CD14-positive monocyte (primary cell): Measurements from ENCODE around the gene TSHZ2. TPM values are rescaled to one million over a fixed set of nuclear protein-coding genes. Genes with fewer than 3 reads are reported as not detected.
"Not testable (repeated sequence)": the region's sequence is repeated elsewhere in the genome, so short reads cannot be mapped to it uniquely, and the experiment has no call there.

Experiments
- DNase-seq, 3 donors: peaks; one replicate each; pipeline ENCODE4 v3.0.0-alpha.2; 2011 to 2022
- H2AFZ ChIP-seq: 2 replicates; pipeline ENCODE4 v1.6.0; 2012; ENCODE audit warnings: mild to moderate bottlenecking, low read depth, low read length, inconsistent platforms; ENCODE audit not compliant: insufficient read depth, poor library complexity, severe bottlenecking
- H3K27ac ChIP-seq, 2 donors: 1 replicate in 1 of 2; 2 replicates in 1 of 2; pipeline ENCODE4 v1.5.1; 2012 to 2013; ENCODE audit warnings: low read length in 2 of 2, control low read depth in 1 of 2, inconsistent platforms in 1 of 2, low read depth in 1 of 2, mild to moderate bottlenecking in 1 of 2
- H3K27me3 ChIP-seq, 2 donors: one replicate each; pipeline versions ENCODE4 v1.6.0 to v1.6.1; 2011 to 2013; ENCODE audit warnings: low read length in 2 of 2; ENCODE audit not compliant: control insufficient read depth in 2 of 2, insufficient read depth in 2 of 2
- H3K36me3 ChIP-seq, 2 donors: replicated peaks in 1 of 2; 1 replicate in 1 of 2; 2 replicates in 1 of 2; pipeline versions ENCODE4 v1.5.1 to v1.6.1; 2012 to 2013; ENCODE audit warnings: low read length in 2 of 2, control low read depth in 1 of 2, inconsistent platforms in 1 of 2, mild to moderate bottlenecking in 1 of 2; ENCODE audit not compliant: insufficient read depth in 2 of 2, control insufficient read depth in 1 of 2
- H3K4me1 ChIP-seq, 2 donors: 1 replicate in 1 of 2; 2 replicates in 1 of 2; pipeline versions ENCODE4 v1.5.1 to v1.6.1; 2012 to 2013; ENCODE audit warnings: low read length in 2 of 2, control low read depth in 1 of 2, inconsistent platforms in 1 of 2, mild to moderate bottlenecking in 1 of 2, moderate library complexity in 1 of 2; ENCODE audit not compliant: insufficient read depth in 2 of 2, control insufficient read depth in 1 of 2
- H3K4me2 ChIP-seq: replicated peaks from 2 replicates; pipeline ENCODE3; 2012; ENCODE audit warnings: low read length, moderate library complexity, mild to moderate bottlenecking; ENCODE audit not compliant: poor library complexity, severe bottlenecking; ENCODE audit errors: extremely low read depth
- H3K4me3 ChIP-seq, 3 experiments: fragments of 200-600 bp in 1 of 3; sonication (generic) in 1 of 3; replicated peaks in 1 of 3; 1 replicate in 2 of 3; 2 replicates in 1 of 3; pipeline ENCODE4 v1.5.1; 2011 to 2013; ENCODE audit warnings: low read length in 3 of 3, mild to moderate bottlenecking in 3 of 3, control low read depth in 2 of 3, low read depth in 2 of 3, inconsistent platforms in 1 of 3, moderate library complexity in 1 of 3
- H3K79me2 ChIP-seq: 2 replicates; pipeline ENCODE4 v1.6.0; 2012; ENCODE audit warnings: mild to moderate bottlenecking, control low read depth, inconsistent platforms, low read length, moderate library complexity; ENCODE audit not compliant: insufficient read depth
- H3K9ac ChIP-seq: 2 replicates; pipeline ENCODE4 v1.6.0; 2017; ENCODE audit warnings: low read length, mild to moderate bottlenecking; ENCODE audit not compliant: insufficient read depth, poor library complexity, severe bottlenecking
- H3K9me3 ChIP-seq, 2 donors: replicated peaks in 1 of 2; 1 replicate in 1 of 2; 2 replicates in 1 of 2; pipeline versions ENCODE4 v1.5.1 to v1.6.1; 2012 to 2013; ENCODE audit warnings: low read length in 2 of 2, control low read depth in 1 of 2; ENCODE audit not compliant: control insufficient read depth in 1 of 2, insufficient read depth in 1 of 2
- H4K20me1 ChIP-seq: 2 replicates; pipeline ENCODE4 v1.6.0; 2012; ENCODE audit warnings: mild to moderate bottlenecking, low read length, control low read depth, moderate library complexity; ENCODE audit not compliant: insufficient read depth
- H3K27ac Mint-ChIP-seq, 7 donors: one replicate each; pipeline ENCODE4 v1.8.0; 2020; ENCODE audit warnings: mild to moderate bottlenecking in 7 of 7, mixed read lengths in 7 of 7, moderate library complexity in 6 of 7, inconsistent platforms in 2 of 7
- H3K27me3 Mint-ChIP-seq, 3 donors: one replicate each; pipeline ENCODE4 v1.8.0; 2021 to 2022; ENCODE audit warnings: low read depth in 3 of 3, mild to moderate bottlenecking in 3 of 3, mixed read lengths in 3 of 3, moderate library complexity in 3 of 3, inconsistent platforms in 1 of 3
- H3K36me3 Mint-ChIP-seq, 2 donors: one replicate each; pipeline ENCODE4 v1.8.0; 2020; ENCODE audit warnings: mixed read lengths in 2 of 2, inconsistent platforms in 1 of 2, mild to moderate bottlenecking in 1 of 2
- H3K4me1 Mint-ChIP-seq: one replicate; pipeline ENCODE4 v1.8.0; 2020; ENCODE audit warnings: mild to moderate bottlenecking, mixed read lengths
- H3K4me3 Mint-ChIP-seq, 2 donors: one replicate each; pipeline ENCODE4 v1.8.0; 2020; ENCODE audit warnings: mild to moderate bottlenecking in 2 of 2, mixed read lengths in 2 of 2, moderate library complexity in 1 of 2
- H3K9me3 Mint-ChIP-seq, 7 donors: one replicate each; pipeline ENCODE4 v1.8.0; 2020 to 2022; ENCODE audit warnings: mixed read lengths in 7 of 7, mild to moderate bottlenecking in 6 of 7, moderate library complexity in 6 of 7, inconsistent platforms in 2 of 7
- WGBS: methylation state at CpG from one replicate; pipeline ENCODE4 v1.1.5; 2013; ENCODE audit warnings: missing lambda C conversion rate; ENCODE audit not compliant: insufficient coverage; 5-methylcytosine and 5-hydroxymethylcytosine counted together
- intact Hi-C, 2 donors: fragments of 100-400 bp; cut with micrococcal nuclease; formaldehyde crosslinking; loops; one replicate each; pipeline versions ENCODE4 v1.15.0 to v1.15.1; 2023
- polyA plus RNA-seq, 3 donors: library from polyadenylated mRNA; depleted of rRNA in 1 of 3; unstranded in 2 of 3; stranded (reverse) in 1 of 3; fragments of 300-500 nt in 2 of 3; fragments of >200 nt in 1 of 3; fragmentation: Illumina TruSeq in 2 of 3; gene quantifications; 1 replicate in 2 of 3; 2 replicates in 1 of 3; pipeline ENCODE4 v1.2.3, GENCODE V29; 2012 to 2021
- TF ChIP-seq, protein P1 (sequence below): fragments of 200-600 bp; IDR thresholded peaks from one replicate; pipeline ENCODE4 v1.8.0; 2022; ENCODE audit warnings: antibody characterized with exemption, mild to moderate bottlenecking

Gene TSHZ2
- polyA plus RNA-seq, 3 donors: not detected

DNA sequence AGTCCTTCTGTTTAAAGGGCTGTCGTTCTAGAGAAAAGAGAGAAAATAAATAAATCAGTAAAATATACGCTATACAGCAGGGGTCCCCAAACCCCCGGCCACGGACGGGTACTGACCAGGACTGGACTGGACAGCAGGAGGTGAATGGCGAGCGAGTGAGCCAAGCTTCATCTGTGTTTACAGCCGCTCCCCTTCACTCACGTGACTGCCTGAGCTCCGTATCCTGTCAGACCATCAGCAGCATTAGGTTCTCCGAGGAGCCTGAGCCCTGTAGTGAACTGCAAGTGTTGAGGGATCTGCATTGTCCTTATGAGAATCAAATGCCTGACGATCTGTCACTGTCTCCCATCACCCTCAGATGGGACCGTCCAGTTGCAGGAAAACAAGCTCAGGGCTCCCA lies 545.0 kb downstream of the TSHZ2 start:
- Histone ChIP-seq H3K36me3 (no peaks in the 10 kb centered on the region), H3K4me3 (no peak overlapping the region), H4K20me1 (no peaks in the 10 kb centered on the region), H3K4me2 (no peak overlapping the region), H3K9me3 (no peaks in the 10 kb centered on the region), H3K4me1 (no peaks in the 10 kb centered on the region), H3K79me2 (no peaks in the 10 kb centered on the region), H3K9ac (no peak overlapping the region), H3K27me3 (no peaks in the 10 kb centered on the region), H3K27ac (no peak overlapping the region), H2AFZ (no peak overlapping the region)
- DNase-seq: no peak
- H3K9me3 Mint-ChIP-seq: peaks cover 0 to under 1% (median 0%) of the 10 kb centered on the region in 7 donors
- no peaks in the 10 kb centered on the region for H3K36me3 Mint-ChIP-seq
- 98% methylated on average over 7 of the region's 13 CpGs for WGBS
- H3K4me3 Mint-ChIP-seq: no peak overlapping the region
- H3K27ac Mint-ChIP-seq: no peak overlapping the region
- intact Hi-C loops: no loop called here
- TF ChIP-seq, protein P1, sequence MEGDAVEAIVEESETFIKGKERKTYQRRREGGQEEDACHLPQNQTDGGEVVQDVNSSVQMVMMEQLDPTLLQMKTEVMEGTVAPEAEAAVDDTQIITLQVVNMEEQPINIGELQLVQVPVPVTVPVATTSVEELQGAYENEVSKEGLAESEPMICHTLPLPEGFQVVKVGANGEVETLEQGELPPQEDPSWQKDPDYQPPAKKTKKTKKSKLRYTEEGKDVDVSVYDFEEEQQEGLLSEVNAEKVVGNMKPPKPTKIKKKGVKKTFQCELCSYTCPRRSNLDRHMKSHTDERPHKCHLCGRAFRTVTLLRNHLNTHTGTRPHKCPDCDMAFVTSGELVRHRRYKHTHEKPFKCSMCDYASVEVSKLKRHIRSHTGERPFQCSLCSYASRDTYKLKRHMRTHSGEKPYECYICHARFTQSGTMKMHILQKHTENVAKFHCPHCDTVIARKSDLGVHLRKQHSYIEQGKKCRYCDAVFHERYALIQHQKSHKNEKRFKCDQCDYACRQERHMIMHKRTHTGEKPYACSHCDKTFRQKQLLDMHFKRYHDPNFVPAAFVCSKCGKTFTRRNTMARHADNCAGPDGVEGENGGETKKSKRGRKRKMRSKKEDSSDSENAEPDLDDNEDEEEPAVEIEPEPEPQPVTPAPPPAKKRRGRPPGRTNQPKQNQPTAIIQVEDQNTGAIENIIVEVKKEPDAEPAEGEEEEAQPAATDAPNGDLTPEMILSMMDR: no peak
- peaks cover 0 to 6% (median 5%) of the 10 kb centered on the region in 3 donors for H3K27me3 Mint-ChIP-seq
- no peaks in the 10 kb centered on the region for H3K4me1 Mint-ChIP-seq

- H2AFZ ChIP-seq, H3K27ac ChIP-seq, H3K27me3 Mint-ChIP-seq, H3K9me3 Mint-ChIP-seq, H3K9ac ChIP-seq, H3K4me3 Mint-ChIP-seq, intact Hi-C loops, H3K4me2 ChIP-seq, H3K4me1 Mint-ChIP-seq, H3K36me3 ChIP-seq, H3K4me1 ChIP-seq, DNase-seq, H3K36me3 Mint-ChIP-seq, H3K4me3 ChIP-seq, H3K79me2 ChIP-seq, H4K20me1 ChIP-seq, H3K27me3 ChIP-seq, H3K9me3 ChIP-seq, H3K27ac Mint-ChIP-seq: not testable (repeated sequence)
- WGBS: 100% methylated on average over 3 of the region's 5 CpGs
Observed at GRCh38 chr20:53521421-53521820, 549.3 kb downstream of the TSHZ2 start.
